Ishikawa (cell line): Measurements from ENCODE around the gene CERK.

Experiments
- FOXM1 ChIP-seq: IDR thresholded peaks from 2 replicates; pipeline ENCODE4 v1.6.1; 2012; ENCODE audit warnings: low read depth, borderline replicate concordance
- NFIC ChIP-seq: IDR thresholded peaks from 2 replicates; pipeline ENCODE4 v1.6.1; 2012
- TEAD4 ChIP-seq: IDR thresholded peaks from 2 replicates; pipeline ENCODE4 v1.6.1; 2012

DNA sequence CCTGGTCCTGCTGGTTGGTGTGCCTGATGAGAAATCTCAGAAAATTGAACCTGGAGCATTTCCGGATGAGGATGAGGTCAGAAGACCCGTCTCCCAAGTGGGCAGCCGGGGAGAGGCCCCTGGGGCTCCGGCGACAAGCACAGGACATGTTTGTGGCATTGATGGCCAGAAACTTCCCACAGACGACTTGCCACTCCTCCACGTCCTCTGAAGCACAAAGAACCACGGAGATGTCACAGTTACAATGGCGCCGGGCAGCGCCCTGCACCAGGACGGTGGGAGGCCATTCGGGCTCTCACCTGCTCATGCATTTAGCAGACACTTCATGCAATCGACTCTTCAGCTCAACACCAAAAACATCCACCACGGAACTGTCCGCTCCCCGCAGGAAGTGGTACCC lies 46.5 kb downstream of the CERK start:
- TF ChIP-seq FOXM1 (no peak), NFIC (no peak), TEAD4 (no peak)
